MCF 10A (cell line): ENCODE results near the gene CACNG4. TPM values are rescaled to one million over a fixed set of nuclear protein-coding genes. Genes with fewer than 3 reads are reported as not detected.

ENCODE experiments used
- BruUV-seq: library from RNA; stranded (reverse); fragments of 400-500 nt; replicated peaks from 2 replicates; lab custom pipeline; 2021; lab: Mats Ljungman, UMichigan
- CTCF ChIA-PET: fragments of 300-600 bp; sonication (Branson Sonifier 250); formaldehyde crosslinking; extraction: SDS; loops from one replicate; lab custom pipeline; 2021; ENCODE audit warnings: antibody characterized with exemption, inconsistent platforms; lab: Yijun Ruan, JAX
- POLR2A ChIA-PET: fragments of 300-600, 350-650 bp; sonication (Branson Sonifier 250); formaldehyde crosslinking; extraction: SDS; loops from one replicate; lab custom pipeline; 2020; ENCODE audit warnings: antibody characterized with exemption, inconsistent platforms; lab: Yijun Ruan, JAX
- DNase-seq: peaks from one replicate; pipeline ENCODE4 v3.0.0-alpha.2; 2018; ENCODE audit not compliant: unreplicated experiment
- H3K27ac Mint-ChIP-seq: one replicate; pipeline ENCODE4 v1.8.0; 2022; ENCODE audit warnings: mild to moderate bottlenecking, low read depth, mixed read lengths; ENCODE audit not compliant: unreplicated experiment
- H3K27me3 Mint-ChIP-seq: one replicate; pipeline ENCODE4 v1.8.0; 2022; ENCODE audit warnings: mixed read lengths; ENCODE audit not compliant: insufficient read depth, unreplicated experiment
- H3K36me3 Mint-ChIP-seq: one replicate; pipeline ENCODE4 v1.8.0; 2022; ENCODE audit warnings: mild to moderate bottlenecking, moderate library complexity, mixed read lengths; ENCODE audit not compliant: insufficient read depth, unreplicated experiment
- H3K4me1 Mint-ChIP-seq: one replicate; pipeline ENCODE4 v1.8.0; 2022; ENCODE audit warnings: mixed read lengths; ENCODE audit not compliant: insufficient read depth, unreplicated experiment
- H3K4me3 Mint-ChIP-seq: one replicate; pipeline ENCODE4 v1.8.0; 2022; ENCODE audit warnings: mild to moderate bottlenecking, moderate library complexity, mixed read lengths; ENCODE audit not compliant: unreplicated experiment
- H3K9me3 Mint-ChIP-seq: one replicate; pipeline ENCODE4 v1.8.0; 2022; ENCODE audit warnings: mixed read lengths; ENCODE audit not compliant: unreplicated experiment
- CTCF ChIP-seq: fragments of 200-600 bp; IDR thresholded peaks from one replicate; pipeline ENCODE4 v1.8.0; 2022; ENCODE audit warnings: antibody characterized with exemption, mild to moderate bottlenecking; ENCODE audit not compliant: unreplicated experiment
- intact Hi-C: fragments of 100-400 bp; cut with micrococcal nuclease; formaldehyde crosslinking; loops from 2 replicates; pipeline ENCODE4 v1.14.1; 2022
- total RNA-seq: library from RNA; stranded (reverse); gene quantifications from 2 replicates; pipeline ENCODE4 v1.2.3, GENCODE V29; 2022

CACNG4 gene
- total RNA-seq, 1 experiment from 2014 or later = not detected

- intact Hi-C loops = no loop called here
- H3K27ac Mint-ChIP-seq = no peak overlapping the region
- CTCF ChIA-PET = no interaction called here
- H3K4me3 Mint-ChIP-seq = no peak overlapping the region
- no TSS peak for BruUV-seq
- peaks cover 13% of the 10 kb centered on the region for H3K27me3 Mint-ChIP-seq
- DNase-seq = no peak
- no peak for TF ChIP-seq CTCF
- POLR2A ChIA-PET = interaction anchor here (1.7 kb wide), 1 partner anchor 14 kb away, joined by 3 read pairs; no protein-coding TSS in a partner anchor
- H3K4me1 Mint-ChIP-seq = no peaks in the 10 kb centered on the region
- no peaks in the 10 kb centered on the region for H3K9me3 Mint-ChIP-seq
- no peaks in the 10 kb centered on the region for H3K36me3 Mint-ChIP-seq
Measured at GRCh38 chr17:66957951-66958579, 6.4 kb upstream of the CACNG4 start.

- no peak for DNase-seq
- CTCF ChIA-PET = no interaction called here
- POLR2A ChIA-PET = interaction anchor here (1.7 kb wide), 1 partner anchor 12 kb away, joined by 3 read pairs; no protein-coding TSS in a partner anchor
- Mint-ChIP-seq H3K4me3 (no peak overlapping the region), H3K27ac (no peak overlapping the region), H3K36me3 (no peaks in the 10 kb centered on the region), H3K9me3 (no peaks in the 10 kb centered on the region), H3K4me1 (no peaks in the 10 kb centered on the region), H3K27me3 (peaks cover 29% of the 10 kb centered on the region)
- no peak for TF ChIP-seq CTCF
- no TSS peak for BruUV-seq
- intact Hi-C loops = no loop called here
Measured at GRCh38 chr17:66959641-66960375, 4.7 kb upstream of the CACNG4 start.

GRCh38 chr17:66960613-66961012 lies 3.9 kb upstream of the CACNG4 start:
- H3K4me3 Mint-ChIP-seq = no peak overlapping the region
- no peak for TF ChIP-seq CTCF
- H3K4me1 Mint-ChIP-seq = no peaks in the 10 kb centered on the region
- H3K9me3 Mint-ChIP-seq = no peaks in the 10 kb centered on the region
- CTCF ChIA-PET = no interaction called here
- intact Hi-C loops = no loop called here
- POLR2A ChIA-PET = no interaction called here
- H3K27ac Mint-ChIP-seq = no peak overlapping the region
- H3K27me3 Mint-ChIP-seq = peaks cover 37% of the 10 kb centered on the region
- no peak for DNase-seq
- no peaks in the 10 kb centered on the region for H3K36me3 Mint-ChIP-seq
- BruUV-seq = no TSS peak

- CTCF ChIA-PET = no interaction called here
- BruUV-seq = no TSS peak
- TF ChIP-seq CTCF = no peak
Measured at GRCh38 chr17:66963521-66963908, 992 bp upstream of the CACNG4 start.

More at GRCh38 chr17:66963521-66963908, 992 bp upstream of the CACNG4 start:
- peaks cover 66% of the 10 kb centered on the region for H3K27me3 Mint-ChIP-seq
- POLR2A ChIA-PET = interaction anchor here (0.7 kb wide), 1 partner anchor 9 kb away, joined by 4 read pairs; no protein-coding TSS in a partner anchor
- no peak overlapping the region for H3K4me3 Mint-ChIP-seq
- peaks cover 1% of the 10 kb centered on the region for H3K4me1 Mint-ChIP-seq
- no peaks in the 10 kb centered on the region for H3K9me3 Mint-ChIP-seq
- no peak overlapping the region for H3K27ac Mint-ChIP-seq
- intact Hi-C loops = no loop called here
- H3K36me3 Mint-ChIP-seq = no peaks in the 10 kb centered on the region
- DNase-seq = no peak
